Esophagus squamous epithelium (tissue), 5 donors: ENCODE results near the gene MICA. TPM values are rescaled to one million over a fixed set of nuclear protein-coding genes. Genes with fewer than 3 reads are reported as not detected.
"Not testable (repeated sequence)": the region's sequence is repeated elsewhere in the genome, so short reads cannot be mapped to it uniquely, and the experiment has no call there.

Source experiments
- DNase-seq: peaks from one replicate; lab custom pipeline; 2025; lab: John Stamatoyannopoulos, UW
- H3K27ac ChIP-seq, 4 donors: fragments of 200-600 bp; sonication (generic); one replicate each; pipeline ENCODE4 v1.5.1; 2016 to 2019; ENCODE audit warnings: mild to moderate bottlenecking in 1 of 4
- H3K27me3 ChIP-seq, 4 donors: fragments of 200-600 bp; sonication (generic); 1 replicate in 3 of 4; 2 replicates in 1 of 4; pipeline versions ENCODE4 v1.5.1 to v1.6.0; 2017 to 2021; ENCODE audit warnings: antibody characterized with exemption in 1 of 4
- H3K36me3 ChIP-seq, 3 donors: fragments of 200-600 bp; sonication (generic); one replicate each; pipeline ENCODE4 v1.5.1; 2016 to 2019
- H3K4me1 ChIP-seq, 3 donors: fragments of 200-600 bp; sonication (generic); one replicate each; pipeline ENCODE4 v1.5.1; 2017 to 2019
- H3K4me3 ChIP-seq, 4 donors: fragments of 200-600 bp; sonication (generic); 1 replicate in 3 of 4; 2 replicates in 1 of 4; pipeline ENCODE4 v1.5.1; 2016 to 2019; ENCODE audit warnings: mild to moderate bottlenecking in 2 of 4, moderate library complexity in 1 of 4
- H3K9me3 ChIP-seq, 3 donors: fragments of 200-600 bp; sonication (generic); one replicate each; pipeline ENCODE4 v1.5.1; 2016 to 2019
- CTCF ChIP-seq, 6 experiments: fragments of 450-650 bp in 4 of 6; fragments of 200-600 bp in 2 of 6; sonication (generic) in 2 of 6; IDR thresholded peaks; one replicate each; pipeline ENCODE4 v1.5.1; 2016 to 2019; ENCODE audit warnings: antibody characterized with exemption in 6 of 6, mild to moderate bottlenecking in 4 of 6, moderate library complexity in 4 of 6
- POLR2A ChIP-seq, 4 donors: fragments of 450-650 bp; IDR thresholded peaks; one replicate each; pipeline ENCODE4 v1.6.1; 2017; ENCODE audit warnings: antibody characterized with exemption in 4 of 4, mild to moderate bottlenecking in 4 of 4, moderate library complexity in 3 of 4
- WGBS, 2 donors: methylation state at CpG; one replicate each; pipeline ENCODE4 v1.1.5; 2018; 5-methylcytosine and 5-hydroxymethylcytosine counted together
- intact Hi-C: fragments of 100-400 bp; cut with DNase I; formaldehyde crosslinking; loops from one replicate; pipeline ENCODE4 v1.15.0; 2022
- total RNA-seq, 4 donors: library from RNA; depleted of rRNA; stranded (reverse); fragments of >200 nt; gene quantifications; one replicate each; pipeline ENCODE4 v1.1.0, GENCODE V29; 2016
- donor health status: DM: yes; HTN: yes; CAD: no.

MICA gene
- total RNA-seq, 4 donors from 2014 or later: 7.5 to 10.1 (median 8.8) TPM

GRCh38 chr6:31396422-31397152 lies 6.8 kb upstream of the MICA start:
- 29 to 43% methylated on average over 7 to 10 of the region's 11 CpGs for WGBS, 2 donors
- no peak for DNase-seq
- Histone ChIP-seq H3K9me3 (no peaks in the 10 kb centered on the region), H3K27ac (no peak overlapping the region), H3K36me3 (peaks cover 0 to 4% (median 0%) of the 10 kb centered on the region in 3 donors), H3K27me3 (no peaks in the 10 kb centered on the region), H3K4me3 (no peak overlapping the region), H3K4me1 (peaks cover 4 to 38% (median 16%) of the 10 kb centered on the region in 3 donors)
- TF ChIP-seq POLR2A (IDR thresholded peaks at IDR 0.05): no peak
- TF ChIP-seq CTCF (IDR thresholded peaks at IDR 0.05): peak; percentile 77 to 96 (median 90)
- intact Hi-C loops: loop anchor here (2.0 kb wide), 1 partner anchor 44 kb away; no protein-coding TSS in a partner anchor

- H3K36me3 ChIP-seq, DNase-seq, H3K9me3 ChIP-seq, H3K27me3 ChIP-seq, H3K27ac ChIP-seq, H3K4me3 ChIP-seq: not testable (repeated sequence)
- 27 to 33% methylated on average over 7 to 8 of the region's 8 CpGs for WGBS, 2 donors
- peaks cover 4 to 44% (median 21%) of the 10 kb centered on the region in 3 donors for H3K4me1 ChIP-seq
- intact Hi-C loops: loop anchor here (2.0 kb wide), 1 partner anchor 44 kb away; no protein-coding TSS in a partner anchor
Observed at GRCh38 chr6:31397153-31397499, 6.3 kb upstream of the MICA start.

GRCh38 chr6:31397901-31398525 lies 5.4 kb upstream of the MICA start:
- H3K4me1 ChIP-seq: peaks cover 4 to 53% (median 30%) of the 10 kb centered on the region in 3 donors
- H3K9me3 ChIP-seq: no peaks in the 10 kb centered on the region
- H3K27ac ChIP-seq: no peak overlapping the region
- H3K4me3 ChIP-seq: no peak overlapping the region
- H3K36me3 ChIP-seq: peaks cover 0 to 4% (median 0%) of the 10 kb centered on the region in 3 donors
- TF ChIP-seq POLR2A (IDR thresholded peaks at IDR 0.05): no peak
- TF ChIP-seq CTCF (IDR thresholded peaks at IDR 0.05): no peak
- 62 to 66% methylated on average over 8 to 10 of the region's 10 CpGs for WGBS, 2 donors
- intact Hi-C loops: loop anchor here (2.0 kb wide), 1 partner anchor 43 kb away; no protein-coding TSS in a partner anchor
- no peaks in the 10 kb centered on the region for H3K27me3 ChIP-seq
- DNase-seq: no peak

- TF ChIP-seq POLR2A (IDR thresholded peaks at IDR 0.05) (peak in 1 of 4 donors; percentile 62), CTCF (IDR thresholded peaks at IDR 0.05) (peak; percentile 79 to 93 (median 88))
- H3K27me3 ChIP-seq: no peaks in the 10 kb centered on the region
- H3K4me3 ChIP-seq: peak overlapping the region; percentile 70 to 85 (median 79)
- intact Hi-C loops: no loop called here
- DNase-seq: peak; percentile 29
- 0% methylated on average over 18 to 41 of the region's 57 CpGs for WGBS, 2 donors
- H3K36me3 ChIP-seq: no peaks in the 10 kb centered on the region
- H3K4me1 ChIP-seq: peaks cover 14 to 71% (median 41%) of the 10 kb centered on the region in 3 donors
- peak overlapping the region; percentile 96 to 99 (median 99) for H3K27ac ChIP-seq
- no peaks in the 10 kb centered on the region for H3K9me3 ChIP-seq
Observed at GRCh38 chr6:31399589-31400466, 3.6 kb upstream of the MICA start.
